ENCODE data around the gene KRTAP9-7.

The KRTAP9-7 gene

GRCh38 chr17:41278176-41278955, 2.9 kb downstream of the KRTAP9-7 start:
- DNase-seq, result no peak

- no peak for DNase-seq
These were observed 8.5 kb downstream of the KRTAP9-7 start for GRCh38 chr17:41284043-41284442.

GRCh38 chr17:41284546-41284945, 9.0 kb downstream of the KRTAP9-7 start:
- DNase-seq, result no peak

- DNase-seq, result no peak
These were observed 11.6 kb downstream of the KRTAP9-7 start for GRCh38 chr17:41287050-41287449.

- no peak for DNase-seq
These were observed 18.5 kb downstream of the KRTAP9-7 start for GRCh38 chr17:41294016-41294415.

- DNase-seq, result no peak
These were observed 21.3 kb downstream of the KRTAP9-7 start for GRCh38 chr17:41296846-41297245.

- no peak for DNase-seq
These were observed 23.1 kb downstream of the KRTAP9-7 start for GRCh38 chr17:41298458-41299135.

- DNase-seq, result no peak
These were observed 25.8 kb downstream of the KRTAP9-7 start for GRCh38 chr17:41301204-41301790.

GRCh38 chr17:41301916-41302901, 26.7 kb downstream of the KRTAP9-7 start, which contains the start of gene KRTAP29-1:
KRTAP29-1 (minus strand) TSS chr17:41302851; CDS start chr17:41302851, 0 bp downstream.
- no peak for DNase-seq

- no peak for DNase-seq
These were observed 27.5 kb downstream of the KRTAP9-7 start for GRCh38 chr17:41302981-41303380.

GRCh38 chr17:41304091-41304490, 28.6 kb downstream of the KRTAP9-7 start:
- DNase-seq, result no peak

GRCh38 chr17:41307647-41308046, 32.1 kb downstream of the KRTAP9-7 start:
- no peak for DNase-seq

- no peak for DNase-seq
These were observed 32.9 kb downstream of the KRTAP9-7 start for GRCh38 chr17:41308251-41308917.

- no peak for DNase-seq
These were observed 33.4 kb downstream of the KRTAP9-7 start, which contains the start of gene KRTAP16-1 for GRCh38 chr17:41308918-41309359. KRTAP16-1 (minus strand) TSS chr17:41309309; CDS start chr17:41309253, 56 bp downstream.

GRCh38 chr17:41311111-41311510, 35.6 kb downstream of the KRTAP9-7 start:
- DNase-seq, result no peak

GRCh38 chr17:41315204-41315794, 39.8 kb downstream of the KRTAP9-7 start, which contains the start of gene KRTAP17-1:
KRTAP17-1 (minus strand) TSS chr17:41315710; CDS start chr17:41315650, 60 bp downstream.
- no peak for DNase-seq

GRCh38 chr17:41315814-41316445, 40.4 kb downstream of the KRTAP9-7 start:
- DNase-seq, result no peak

GRCh38 chr17:41318231-41318630, 42.7 kb downstream of the KRTAP9-7 start:
- no peak for DNase-seq

GRCh38 chr17:41322094-41322902, 46.8 kb downstream of the KRTAP9-7 start:
- DNase-seq, result no peak

Data from T1000 (cell line).